ENCODE data around the gene ELL2.
"Not testable (repeated sequence)": the region's sequence is repeated elsewhere in the genome, so short reads cannot be mapped to it uniquely, and the experiment has no call there.

ELL2 gene

GRCh38 chr5:95853490-95853889 is 108.2 kb downstream of the ELL2 start:
- no peak for DNase-seq

DNA sequence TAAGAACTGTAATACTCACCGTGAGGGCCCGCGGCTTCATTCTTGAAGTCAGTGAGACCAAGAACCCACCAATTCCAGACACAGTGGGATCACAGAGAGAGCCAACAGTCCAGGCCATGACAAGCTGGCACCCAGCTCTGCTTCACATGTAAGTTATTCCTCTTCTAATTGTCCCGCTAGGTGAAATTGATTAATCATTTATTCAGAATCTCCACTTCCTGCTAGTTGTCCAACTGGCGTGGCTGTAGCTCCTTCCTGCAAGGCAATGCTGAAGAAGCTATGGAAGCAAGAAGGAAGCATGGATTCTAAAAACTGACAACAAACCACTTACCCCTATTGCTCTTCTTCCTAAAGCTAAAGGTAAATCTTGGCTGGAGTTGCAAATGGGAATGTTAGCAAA is 109.1 kb downstream of the ELL2 start:
- no peak for DNase-seq

DNA sequence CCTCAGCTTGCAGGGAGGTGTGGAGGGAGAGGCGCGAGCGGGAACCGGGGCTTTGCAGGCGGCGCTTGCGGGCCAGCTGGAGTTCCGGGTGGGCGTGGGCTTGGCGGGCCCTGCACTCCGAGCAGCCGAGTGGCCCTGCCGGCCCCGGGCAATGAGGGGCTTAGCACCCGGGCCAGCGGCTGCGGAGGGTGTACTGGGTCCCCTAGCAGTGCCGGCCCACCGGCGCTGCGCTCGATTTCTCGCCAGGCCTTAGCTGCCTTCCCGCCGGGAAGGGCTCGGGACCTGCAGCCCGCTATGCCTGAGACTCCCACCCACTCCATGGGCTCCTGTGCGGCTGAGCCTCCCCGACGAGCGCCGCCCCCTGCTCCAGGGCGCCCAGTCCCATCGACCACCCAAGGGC is 110.5 kb downstream of the ELL2 start:
- DNase-seq, result not testable (repeated sequence)

- no peak for DNase-seq
Observed at GRCh38 chr5:95850391-95850894, 111.2 kb downstream of the ELL2 start.

DNA sequence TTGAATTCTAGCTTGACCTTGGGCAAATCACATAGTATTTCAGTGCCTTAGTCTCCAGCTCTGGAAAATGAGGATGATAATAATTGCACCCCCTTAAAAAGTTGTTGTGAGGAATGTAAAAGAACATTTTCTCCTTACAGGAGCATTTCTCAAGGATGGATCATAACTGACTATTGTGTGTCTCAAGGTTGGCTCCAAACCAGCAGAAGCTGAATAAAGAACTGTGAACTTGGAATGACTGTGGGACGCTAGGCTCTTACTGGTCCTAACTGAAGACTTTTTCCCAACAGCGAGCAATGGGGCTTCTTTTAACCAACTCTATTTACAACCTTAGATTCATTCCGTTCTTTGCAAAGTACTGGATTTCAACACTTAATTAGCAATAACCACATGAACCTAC is 113.0 kb downstream of the ELL2 start:
- DNase-seq, result no peak

- no peak for DNase-seq
Observed at GRCh38 chr5:95847261-95847592, 114.4 kb downstream of the ELL2 start.

DNA sequence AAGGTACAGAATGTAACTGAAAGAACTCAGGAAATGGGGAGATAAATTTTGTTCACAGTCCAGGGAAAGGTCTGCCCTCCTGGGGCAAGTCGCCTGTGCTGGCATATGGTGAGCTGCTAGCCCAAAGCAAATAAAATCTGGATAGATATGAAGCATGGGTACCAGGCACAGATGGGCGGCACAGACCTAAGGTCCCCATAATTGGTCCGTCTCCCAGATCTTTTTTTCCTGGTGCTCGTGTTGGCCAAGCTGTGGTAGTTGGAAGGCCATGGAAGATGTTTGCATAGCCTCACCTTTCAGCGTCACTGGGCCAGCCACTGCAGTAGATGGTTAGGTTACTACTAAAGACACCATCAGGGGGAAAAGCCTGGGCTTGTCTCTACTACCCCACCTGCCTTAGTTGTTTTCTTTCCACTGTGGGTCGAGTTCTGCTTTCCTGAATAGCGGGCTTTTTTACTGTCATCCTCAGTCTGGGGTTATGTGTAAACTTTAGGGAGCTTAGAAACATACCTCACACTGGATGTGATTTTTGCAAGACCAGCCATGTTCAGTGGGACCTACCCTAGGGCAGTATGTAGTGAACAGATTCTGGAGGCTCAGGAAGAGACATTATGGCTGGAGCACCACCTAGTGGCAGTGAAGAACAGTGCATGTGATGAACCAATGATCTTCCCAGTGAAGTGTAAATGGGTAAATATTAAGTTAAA is 114.9 kb downstream of the ELL2 start:
- DNase-seq, result peak; percentile 5

DNA sequence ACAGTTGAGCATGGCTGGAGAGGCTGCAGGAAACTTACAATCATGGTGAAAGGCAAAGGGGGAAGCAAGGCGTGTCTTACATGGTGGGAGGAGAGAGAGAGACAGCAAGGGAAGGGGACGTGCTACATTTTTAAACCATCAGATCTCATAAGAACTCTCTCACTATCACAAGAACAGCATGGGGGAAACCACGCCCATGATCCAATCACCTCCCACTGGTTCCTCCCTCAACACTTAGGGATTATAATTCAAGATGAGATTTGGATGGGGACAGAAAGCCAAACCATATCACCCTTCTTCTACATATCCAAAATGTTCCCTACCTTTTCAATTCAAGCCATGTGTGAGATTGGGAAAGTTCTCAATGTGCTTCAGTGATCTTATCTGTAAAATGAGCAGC is 116.3 kb downstream of the ELL2 start:
- DNase-seq, result no peak

DNA sequence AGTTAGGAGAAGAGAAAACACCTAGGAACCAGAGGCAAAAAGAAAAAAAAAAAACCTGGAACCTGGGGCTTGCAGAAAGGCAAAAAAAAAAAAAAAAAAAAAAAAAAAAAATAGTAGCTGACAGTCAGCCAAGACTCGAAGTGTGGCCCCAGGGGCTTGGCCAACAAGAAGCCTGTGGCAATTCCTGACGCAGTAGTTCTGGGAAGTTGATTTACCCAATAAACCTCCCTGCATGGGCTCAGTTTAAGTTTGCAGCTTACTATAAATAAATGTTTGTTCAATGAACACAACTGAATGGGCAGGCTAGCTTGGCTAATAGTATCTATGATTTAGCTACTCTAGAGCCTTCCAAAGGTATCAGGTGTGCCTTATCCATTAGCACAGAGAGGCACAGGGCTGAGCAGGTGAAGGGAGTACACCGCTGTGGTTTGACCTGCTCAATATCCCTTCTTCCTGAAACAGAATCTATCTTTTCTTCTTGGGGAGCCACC is 117.9 kb downstream of the ELL2 start:
- DNase-seq, result no peak

DNA sequence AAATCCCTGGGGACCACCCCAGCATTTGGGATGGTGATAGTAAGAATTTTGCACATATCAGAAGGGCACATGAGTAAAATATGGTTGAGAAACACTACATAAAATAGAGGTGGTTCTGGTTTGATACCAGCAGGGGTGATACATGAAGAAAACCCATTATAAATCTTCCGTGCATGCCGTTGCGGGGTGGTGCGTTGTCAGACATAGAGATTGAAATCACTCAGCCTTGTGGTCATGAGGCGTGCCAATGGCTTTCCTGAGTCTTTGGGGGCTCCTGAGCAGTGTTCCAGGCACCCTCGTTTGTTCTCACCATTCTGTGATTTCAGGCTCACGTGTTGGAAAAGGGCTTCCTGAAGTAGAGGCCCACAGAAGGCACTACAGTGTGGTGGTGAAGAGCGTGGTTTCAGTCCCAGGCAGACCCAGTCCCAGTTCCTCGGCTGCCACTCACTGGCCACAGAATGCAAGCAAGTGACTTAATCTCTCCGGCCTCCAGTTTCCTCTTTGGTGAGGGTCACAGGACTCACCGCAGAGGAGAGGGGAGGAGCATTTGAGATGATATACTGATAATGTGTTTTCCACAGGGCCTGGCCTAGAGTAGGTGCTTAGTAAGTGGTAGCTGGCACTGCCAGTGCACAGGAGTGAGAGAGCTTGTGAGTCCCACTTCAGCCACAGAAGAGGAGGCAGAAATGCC is 118.7 kb downstream of the ELL2 start:
- no peak for DNase-seq

DNA sequence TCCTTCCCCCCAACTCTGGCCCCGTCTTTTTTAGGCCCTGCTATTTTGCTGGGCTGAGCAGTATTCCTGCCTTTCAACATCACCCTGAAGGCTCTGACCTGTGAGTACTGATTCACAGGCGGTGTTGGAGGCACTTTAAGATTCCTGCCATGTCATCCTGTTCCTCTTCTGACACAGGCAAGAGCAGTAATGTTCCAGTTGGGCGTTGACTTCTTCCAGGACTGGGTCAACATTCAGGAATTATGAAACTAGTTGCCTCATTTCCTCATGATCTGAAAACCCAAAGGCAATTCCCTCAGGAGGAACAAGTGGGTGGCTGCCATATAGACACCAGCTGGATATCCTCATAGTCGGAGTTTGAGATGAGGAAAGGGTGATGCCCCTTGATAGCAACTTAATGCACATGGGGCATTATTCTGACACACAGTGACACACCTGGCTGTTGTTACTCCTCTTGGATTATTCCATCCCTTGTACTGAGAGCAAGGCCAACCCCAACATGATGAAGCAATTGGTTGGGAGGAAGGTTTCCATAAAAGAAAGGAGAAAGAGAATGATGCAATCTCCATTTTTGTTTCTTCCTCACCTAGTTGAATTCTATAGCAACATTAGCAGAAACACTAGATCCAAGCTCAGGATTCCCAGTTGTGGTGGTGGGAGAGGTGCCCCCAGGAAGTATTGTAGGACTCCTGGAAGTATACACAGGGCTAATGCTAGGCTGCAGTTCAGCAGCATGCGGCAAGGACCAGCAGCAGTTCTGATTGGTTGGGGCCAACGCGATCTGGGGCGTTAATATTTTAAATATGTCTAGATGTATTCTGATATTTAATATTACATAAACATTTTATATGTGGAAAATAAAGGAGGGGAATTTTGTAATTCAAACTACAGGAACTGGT is 119.5 kb downstream of the ELL2 start:
- DNase-seq, result no peak

DNA sequence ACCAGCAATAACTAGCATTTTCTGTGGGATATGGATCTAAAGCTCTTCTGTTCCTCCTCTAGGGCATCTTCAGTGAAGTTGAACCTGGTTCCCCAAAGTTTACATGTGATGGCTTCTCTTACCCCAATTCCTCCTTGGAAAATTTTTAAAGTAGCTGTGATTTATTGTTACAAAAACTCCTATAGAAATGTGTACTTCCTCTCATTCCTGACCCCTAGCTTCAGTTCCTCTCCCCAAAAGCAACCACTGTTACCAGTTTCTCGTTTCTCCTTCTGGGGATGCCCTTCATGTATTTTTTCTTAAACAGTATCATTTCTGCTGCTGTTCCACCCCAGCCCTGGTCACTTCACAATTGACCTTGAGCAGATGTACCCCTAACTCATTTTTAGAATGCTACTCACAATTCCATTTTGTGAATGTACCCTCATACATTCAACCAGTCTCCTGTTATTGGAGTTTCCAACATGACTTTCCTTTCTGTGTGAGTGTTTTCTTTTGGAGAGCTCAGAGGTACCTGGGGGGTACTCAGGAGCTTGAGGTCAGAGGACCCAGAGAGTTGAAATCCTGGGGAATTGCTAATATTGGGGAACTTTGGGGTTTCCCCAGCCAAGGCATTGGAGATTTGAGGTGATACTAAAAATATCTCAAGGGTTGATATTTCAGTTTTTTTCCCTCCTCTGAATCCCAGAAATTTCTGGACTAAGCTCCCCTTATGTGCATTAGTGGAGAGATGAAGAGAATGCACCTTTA is 120.5 kb downstream of the ELL2 start:
- no peak for DNase-seq

GRCh38 chr5:95839658-95840057 is 122.0 kb downstream of the ELL2 start:
- DNase-seq, result no peak

- DNase-seq, result no peak
Observed at GRCh38 chr5:95838556-95838955, 123.1 kb downstream of the ELL2 start.

GRCh38 chr5:95838001-95838520 is 123.6 kb downstream of the ELL2 start:
- DNase-seq, result no peak

GRCh38 chr5:95837492-95837891 is 124.2 kb downstream of the ELL2 start:
- DNase-seq, result no peak

DNA sequence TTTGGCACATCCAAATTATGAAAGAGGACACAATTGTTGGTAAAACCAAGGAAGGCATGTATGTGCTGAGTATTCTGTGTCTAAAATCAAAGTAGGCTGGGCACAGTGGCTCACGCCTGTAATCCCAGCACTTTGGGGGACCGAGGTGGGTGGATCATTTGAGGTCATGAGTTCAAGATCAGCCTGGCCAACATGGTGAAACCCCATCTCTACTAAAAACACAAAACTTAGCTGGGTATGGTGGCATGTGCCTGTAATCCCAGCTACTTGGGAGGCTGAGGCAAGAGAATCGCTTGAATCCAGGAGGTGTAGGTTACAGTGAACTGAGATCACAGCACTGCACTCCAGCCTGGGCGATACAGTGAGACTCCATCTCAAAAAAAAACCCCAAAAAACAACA is 124.7 kb downstream of the ELL2 start:
- not testable (repeated sequence) for DNase-seq

GRCh38 chr5:95836544-95836943 is 125.1 kb downstream of the ELL2 start:
- DNase-seq, result no peak

- DNase-seq, result no peak
Observed at GRCh38 chr5:95835682-95836385, 125.8 kb downstream of the ELL2 start.

Data from NCI-H2107 (cell line).